HEK293T (cell line): ENCODE data around the gene MED19.

ENCODE experiments used
- ELF4 ChIP-seq: fragments of 450-650 bp; IDR thresholded peaks from 2 replicates; pipeline ENCODE4 v1.6.1; 2017; ENCODE audit warnings: antibody characterized with exemption
- FOXA1 ChIP-seq: fragments of 450-650 bp; IDR thresholded peaks from 2 replicates; pipeline ENCODE4 v1.6.1; 2016; ENCODE audit warnings: mild to moderate bottlenecking
- FOXK2 ChIP-seq: fragments of 450-650 bp; IDR thresholded peaks from 2 replicates; pipeline ENCODE4 v1.6.1; 2016; ENCODE audit warnings: mild to moderate bottlenecking
- FOXM1 ChIP-seq: fragments of 450-650 bp; IDR thresholded peaks from 2 replicates; pipeline ENCODE4 v1.6.1; 2017; ENCODE audit warnings: mild to moderate bottlenecking, borderline replicate concordance
- HDGF ChIP-seq: fragments of 450-650 bp; IDR thresholded peaks from 2 replicates; pipeline ENCODE4 v1.6.1; 2017; ENCODE audit warnings: antibody characterized with exemption, borderline replicate concordance
- SP1 ChIP-seq: fragments of 450-650 bp; IDR thresholded peaks from 2 replicates; pipeline ENCODE4 v1.6.1; 2017
- SUZ12 ChIP-seq: fragments of 450-650 bp; IDR thresholded peaks from 2 replicates; pipeline ENCODE4 v1.6.1; 2016; ENCODE audit warnings: mild to moderate bottlenecking
- TARDBP ChIP-seq: fragments of 450-650 bp; IDR thresholded peaks from 2 replicates; pipeline ENCODE4 v1.6.1; 2016
- ZNF384 ChIP-seq: fragments of 450-650 bp; IDR thresholded peaks from 2 replicates; pipeline ENCODE4 v1.6.1; 2016

DNA sequence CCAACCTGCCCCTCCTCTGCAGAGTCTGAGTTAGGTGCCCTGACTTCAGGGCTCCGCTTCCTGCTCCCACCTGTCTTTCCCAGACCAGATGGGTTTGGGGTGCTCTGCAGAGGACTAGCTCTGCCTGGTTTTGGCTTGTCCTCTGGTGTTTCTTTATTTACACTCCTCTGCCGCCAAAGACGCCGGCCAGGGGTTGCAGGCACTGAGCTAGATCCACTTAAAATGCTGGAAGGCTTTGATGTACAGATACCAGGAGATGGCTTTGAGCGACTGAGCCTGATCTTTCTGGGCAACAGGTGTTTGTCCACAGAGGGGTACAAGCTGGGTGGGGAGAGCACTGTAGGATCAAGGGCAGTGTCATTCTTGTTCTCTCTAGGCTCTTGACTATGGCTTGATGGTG, 33.2 kb upstream of the MED19 start:
- no peak for TF ChIP-seq HDGF
- TF ChIP-seq TARDBP = no peak
- no peak for TF ChIP-seq ZNF384
- TF ChIP-seq FOXK2 = no peak
- TF ChIP-seq SUZ12 = no peak
- no peak for TF ChIP-seq ELF4
- TF ChIP-seq FOXM1 = no peak
- no peak for TF ChIP-seq SP1
- no peak for TF ChIP-seq FOXA1
